IPS DF 19.7 (cell line): ENCODE results near the gene RPS21.

Experiments used
- DNase-seq: peaks from one replicate; pipeline ENCODE4 v3.0.0-alpha.2; 2013; ENCODE audit warnings: low read depth, low spot score

Gene RPS21

GRCh38 chr20:62378215-62378614 is 8.7 kb upstream of the RPS21 start:
- no peak for DNase-seq

- DNase-seq, result no peak
Measured at GRCh38 chr20:62381202-62381797, 5.6 kb upstream of the RPS21 start.

GRCh38 chr20:62381842-62382241 is 5.1 kb upstream of the RPS21 start:
- no peak for DNase-seq

- no peak for DNase-seq
Measured at GRCh38 chr20:62382306-62383198, 4.4 kb upstream of the RPS21 start.

GRCh38 chr20:62387219-62387913 is 463 bp downstream of the RPS21 start:
- DNase-seq, result no peak

GRCh38 chr20:62387933-62388635 is 1.2 kb downstream of the RPS21 start:
- DNase-seq, result no peak

- DNase-seq, result no peak
Measured at GRCh38 chr20:62388839-62389600, 2.1 kb downstream of the RPS21 start.

- DNase-seq, result no peak
Measured at GRCh38 chr20:62389601-62390087, 2.7 kb downstream of the RPS21 start.

GRCh38 chr20:62390317-62391164 is 3.6 kb downstream of the RPS21 start:
- no peak for DNase-seq

- no peak for DNase-seq
Measured at GRCh38 chr20:62391165-62392076, 4.5 kb downstream of the RPS21 start.

GRCh38 chr20:62392077-62392418 is 5.1 kb downstream of the RPS21 start:
- DNase-seq, result no peak

GRCh38 chr20:62392621-62393334 is 5.9 kb downstream of the RPS21 start:
- DNase-seq, result no peak

GRCh38 chr20:62393335-62393665 is 6.4 kb downstream of the RPS21 start:
- DNase-seq, result no peak

GRCh38 chr20:62393830-62394229 is 6.9 kb downstream of the RPS21 start:
- no peak for DNase-seq

GRCh38 chr20:62394248-62395245 is 7.6 kb downstream of the RPS21 start:
- DNase-seq, result no peak

- DNase-seq, result no peak
Measured at GRCh38 chr20:62395311-62396242, 8.7 kb downstream of the RPS21 start.
